K562 (cell line): ENCODE results near the gene MYLK2. TPM values are rescaled to one million over a fixed set of nuclear protein-coding genes. Genes with fewer than 3 reads are reported as not detected.

ENCODE experiments used
- CREB3 ChIP-seq: fragments of 450-650 bp; conservative IDR thresholded peaks from 2 replicates; pipeline ENCODE4 v1.6.1; 2016; ENCODE audit warnings: missing genetic modification characterization, low read depth, mild to moderate bottlenecking, missing compliant biosample characterization, moderate library complexity
- EP400 ChIP-seq: fragments of 450-650 bp; IDR thresholded peaks from 2 replicates; pipeline ENCODE4 v1.6.1; 2017; ENCODE audit warnings: antibody characterized with exemption, mild to moderate bottlenecking, moderate library complexity
- ETV1 ChIP-seq: fragments of 450-650 bp; conservative IDR thresholded peaks from 2 replicates; pipeline ENCODE4 v1.6.1; 2016; ENCODE audit warnings: missing genetic modification characterization, control low read depth, low read depth, missing compliant biosample characterization
- GABPB2 ChIP-seq: fragments of 250-450 bp; sonication (Bioruptor Pico); conservative IDR thresholded peaks from 2 replicates; pipeline ENCODE4 v1.5.1; 2021; ENCODE audit warnings: mild to moderate bottlenecking
- JUN ChIP-seq, 2 experiments: sonication (generic) in 1 of 2; formaldehyde crosslinking in 1 of 2; IDR thresholded peaks; 2 replicates each; pipeline versions ENCODE4 v1.6.1 to v1.8.0; 2012 to 2022; ENCODE audit warnings: borderline replicate concordance in 2 of 2, mild to moderate bottlenecking in 2 of 2, improper control_type of control experiment in 1 of 2, low read depth in 1 of 2, low read length in 1 of 2, missing genetic modification reagents in 1 of 2
- MBD2 ChIP-seq: sonication (generic); IDR thresholded peaks from 2 replicates; pipeline ENCODE4 v1.6.1; 2016; ENCODE audit warnings: low read depth, borderline replicate concordance
- MCM2 ChIP-seq: fragments of 450-650 bp; IDR thresholded peaks from 2 replicates; pipeline ENCODE4 v1.6.1; 2017; ENCODE audit warnings: low read depth, mild to moderate bottlenecking
- NONO ChIP-seq, 2 experiments: fragments of 200-400 bp in 1 of 2; fragments of 450-650 bp in 1 of 2; formaldehyde crosslinking in 1 of 2; IDR thresholded peaks; 2 replicates each; pipeline ENCODE4 v1.6.1; 2017; ENCODE audit warnings: low read depth in 2 of 2, mild to moderate bottlenecking in 2 of 2, moderate library complexity in 2 of 2, low read length in 1 of 2
- SRSF7 ChIP-seq: fragments of 200-400 bp; formaldehyde crosslinking; optimal IDR thresholded peaks from 2 replicates; pipeline ENCODE3; 2017; ENCODE audit warnings: mild to moderate bottlenecking, low read depth, low read length
- YY1 ChIP-seq, 3 experiments: IDR thresholded peaks; 2 replicates each; pipeline ENCODE4 v1.6.1; 2011; ENCODE audit warnings: low read length in 2 of 3, mild to moderate bottlenecking in 2 of 3, moderate library complexity in 2 of 3, borderline replicate concordance in 1 of 3, control low read depth in 1 of 3, low read depth in 1 of 3; ENCODE audit not compliant: insufficient read depth in 3 of 3, insufficient replicate concordance in 2 of 3, control insufficient read depth in 1 of 3, insufficient read length in 1 of 3; ENCODE audit errors: extremely low read depth in 1 of 3
- ZBTB40 ChIP-seq, 2 experiments: fragments of 450-650 bp in 1 of 2; sonication (generic) in 1 of 2; formaldehyde crosslinking in 1 of 2; IDR thresholded peaks; 2 replicates each; pipeline versions ENCODE4 v1.7.1 to v1.9.0; 2016 to 2022; ENCODE audit warnings: inconsistent platforms in 1 of 2, mild to moderate bottlenecking in 1 of 2, missing genetic modification reagents in 1 of 2
- ZBTB8A ChIP-seq: fragments of 450-650 bp; IDR thresholded peaks from 2 replicates; pipeline ENCODE4 v1.6.1; 2018; ENCODE audit warnings: mild to moderate bottlenecking, moderate library complexity; ENCODE audit not compliant: partially characterized antibody
- polyA plus RNA-seq, 8 experiments: library from polyadenylated mRNA; depleted of rRNA in 4 of 8; stranded (reverse) in 5 of 8; unstranded in 3 of 8; fragments of >200 nt; fragmentation: Nextera tagmentation in 2 of 8; fragmentation: Illumina TruSeq in 1 of 8; extraction: Ambion mirVana in 2 of 8; extraction: Trizol in 1 of 8; gene quantifications; 2 replicates each; pipeline versions ENCODE4 v1.2.1 to v1.2.3, GENCODE V29; 2011 to 2014; ENCODE audit warnings: inconsistent platforms in 1 of 8, missing spikeins in 1 of 8
- total RNA-seq, 7 experiments: library from RNA; depleted of rRNA in 6 of 7; stranded (reverse); fragments of >200 nt in 6 of 7; fragmentation: Illumina TruSeq in 2 of 7; extraction: Trizol in 2 of 7; gene quantifications; 2 replicates each; pipeline versions ENCODE4 v1.2.1 to v1.2.3, GENCODE V29; 2011 to 2021; ENCODE audit warnings: low replicate concordance in 1 of 7

Gene MYLK2
- total and polyA plus RNA-seq, 9 of the 15 experiments (the other 6 are each of a cell fraction or from before 2014, with no cell fraction given), result 0.07 to 0.53 (median 0.18) TPM; not detected in 2

- no peak for TF ChIP-seq NONO (IDR thresholded peaks at IDR 0.05; ENCODE audit: low read depth in 2 of 2, low read length in 1 of 2)
- TF ChIP-seq EP400, result no peak
- TF ChIP-seq SRSF7, result no peak
- TF ChIP-seq MBD2, result 0 out of 2 replicates have a peak, but pooled peaks have one; percentile 38
- TF ChIP-seq GABPB2, result no peak
- no peak for TF ChIP-seq CREB3 (tag)
- TF ChIP-seq JUN (IDR thresholded peaks at IDR 0.05; ENCODE audit: borderline replicate concordance, low read depth, low read length), result peak; percentile 98
- TF ChIP-seq JUN (CRISPR knock-in tag; IDR thresholded peaks at IDR 0.05; ENCODE audit: borderline replicate concordance), result peak; percentile 90; the same call in 1 of the 2 replicates
- no peak for TF ChIP-seq ZBTB8A
- TF ChIP-seq ETV1 (tag), result no peak
- no peak for TF ChIP-seq YY1 (IDR thresholded peaks at IDR 0.05; ENCODE audit: borderline replicate concordance in 1 of 3, control insufficient read depth in 1 of 3, extremely low read depth in 1 of 3, insufficient read depth in 3 of 3, insufficient read length in 1 of 3, insufficient replicate concordance in 2 of 3, low read depth in 1 of 3, low read length in 2 of 3)
- no peak for TF ChIP-seq MCM2
- no peak for TF ChIP-seq ZBTB40 (IDR thresholded peaks at IDR 0.05)
- no peak for TF ChIP-seq ZBTB40 (CRISPR knock-in tag; IDR thresholded peaks at IDR 0.05)
These were observed 17.1 kb downstream of the MYLK2 start (continued) for GRCh38 chr20:31835977-31836852.
